GM21390 (cell line): ENCODE results near the gene CXCL6.

Source experiments
- ATAC-seq: cut with Tn5 transposase; IDR thresholded peaks from one replicate; pipeline ENCODE4 v1.9.1; 2021; ENCODE audit not compliant: unreplicated experiment

The CXCL6 gene

DNA sequence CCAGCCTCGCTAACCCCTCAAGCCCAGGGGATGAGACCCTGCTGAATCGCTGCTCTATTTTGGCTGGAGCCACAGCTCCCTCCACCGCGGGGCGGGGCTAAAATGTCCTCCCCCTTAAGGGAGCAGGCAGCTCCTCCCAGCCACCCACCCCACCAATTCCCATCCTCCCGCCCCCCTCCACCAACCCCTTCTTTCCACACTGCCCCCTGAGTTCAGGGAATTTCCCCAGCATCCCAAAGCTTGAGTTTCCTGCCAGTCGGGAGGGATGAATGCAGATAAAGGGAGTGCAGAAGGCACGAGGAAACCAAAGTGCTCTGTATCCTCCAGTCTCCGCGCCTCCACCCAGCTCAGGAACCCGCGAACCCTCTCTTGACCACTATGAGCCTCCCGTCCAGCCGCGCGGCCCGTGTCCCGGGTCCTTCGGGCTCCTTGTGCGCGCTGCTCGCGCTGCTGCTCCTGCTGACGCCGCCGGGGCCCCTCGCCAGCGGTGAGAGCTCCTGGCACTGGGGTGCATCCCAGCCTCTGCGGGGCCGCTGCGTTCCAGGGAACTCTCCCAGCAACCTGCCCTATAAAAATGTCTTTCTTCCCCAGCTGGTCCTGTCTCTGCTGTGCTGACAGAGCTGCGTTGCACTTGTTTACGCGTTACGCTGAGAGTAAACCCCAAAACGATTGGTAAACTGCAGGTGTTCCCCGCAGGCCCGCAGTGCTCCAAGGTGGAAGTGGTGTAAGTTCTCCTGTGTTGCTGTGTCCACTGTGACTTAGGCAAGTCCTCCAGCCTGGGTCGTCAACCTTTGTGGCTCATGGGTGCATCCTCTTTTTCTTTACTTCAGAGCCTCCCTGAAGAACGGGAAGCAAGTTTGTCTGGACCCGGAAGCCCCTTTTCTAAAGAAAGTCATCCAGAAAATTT, at the start of gene CXCL6:
TSS of gene CXCL6 (plus strand) at position 306 of the 907 bp plus-strand sequence. CDS start at position 379, 73 bp downstream.
- no peak for ATAC-seq

DNA sequence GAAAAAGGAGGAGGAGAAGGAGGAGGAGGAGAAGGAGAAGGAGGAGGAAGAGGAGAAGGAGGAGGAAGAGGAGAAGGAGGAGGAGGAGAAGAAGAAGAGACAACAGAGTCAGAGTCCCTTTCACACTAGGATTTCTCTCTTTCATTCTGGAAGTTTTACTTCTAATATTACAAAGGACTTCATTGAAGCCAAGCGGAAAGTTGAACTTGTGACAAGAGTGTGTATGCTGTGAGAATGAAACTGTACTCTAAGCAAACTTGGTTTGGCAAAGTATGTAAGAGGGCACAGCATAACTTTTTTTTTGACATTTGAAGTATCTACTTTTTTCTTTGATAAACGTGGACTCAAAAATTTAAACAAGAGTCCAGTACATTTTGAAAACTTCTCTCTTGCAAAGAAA, 48.1 kb upstream of the CXCL6 start:
- no peak for ATAC-seq

DNA sequence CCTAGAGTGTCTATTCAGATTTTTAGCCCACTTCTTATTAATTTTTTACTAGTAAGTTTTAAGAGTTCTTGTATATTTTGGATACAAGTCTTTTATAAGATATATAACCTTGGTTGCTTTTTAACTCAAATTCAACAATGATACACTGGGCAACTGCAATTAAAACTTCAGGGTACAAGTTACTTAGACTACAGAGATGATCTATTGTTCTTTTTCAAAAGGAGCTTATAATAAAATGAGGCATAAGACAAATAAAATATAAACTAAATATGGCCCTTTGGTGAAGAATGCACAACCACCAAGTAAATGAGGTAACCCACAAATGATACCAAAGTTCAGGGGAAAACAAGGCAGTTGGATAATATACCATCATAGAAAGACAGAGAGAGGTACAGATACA, 37.6 kb upstream of the CXCL6 start:
- no peak for ATAC-seq

DNA sequence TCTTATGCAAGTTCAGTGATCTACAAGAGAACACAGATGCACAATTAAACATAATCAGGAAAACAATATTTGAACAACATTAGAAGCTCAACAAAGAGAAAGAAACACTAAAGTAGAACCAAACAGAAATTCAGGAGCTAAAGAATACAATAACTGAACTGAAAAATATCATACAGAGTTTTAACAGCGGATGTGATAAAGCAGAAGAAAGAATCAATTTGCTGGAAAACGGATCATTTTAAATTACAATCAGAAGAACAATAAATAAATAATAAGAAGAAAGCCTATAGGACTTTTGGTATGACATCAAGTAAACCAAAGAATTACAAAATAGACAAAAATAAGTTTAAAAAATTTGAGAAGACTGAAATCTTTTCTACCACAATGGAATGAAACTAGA, 36.3 kb upstream of the CXCL6 start:
- no peak for ATAC-seq

DNA sequence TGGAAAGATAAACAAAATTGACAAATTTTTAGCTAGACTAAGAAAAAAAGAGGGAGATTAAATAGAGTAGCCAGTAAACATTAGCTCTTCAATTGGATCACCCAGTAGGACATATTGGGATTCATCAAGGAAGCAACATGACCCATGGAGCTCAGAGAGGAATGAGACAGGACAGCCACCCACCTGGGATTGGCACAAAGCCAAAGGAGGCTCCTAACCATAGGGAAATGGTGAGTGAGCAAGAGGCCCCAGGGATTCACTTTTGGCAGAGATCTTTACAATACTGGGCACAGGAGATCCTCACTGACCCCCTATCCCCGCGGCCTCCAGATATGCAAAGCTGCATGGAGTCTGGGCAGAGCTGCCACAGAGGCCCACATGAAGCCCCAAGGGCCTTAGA, 34.8 kb upstream of the CXCL6 start:
- ATAC-seq: no peak

DNA sequence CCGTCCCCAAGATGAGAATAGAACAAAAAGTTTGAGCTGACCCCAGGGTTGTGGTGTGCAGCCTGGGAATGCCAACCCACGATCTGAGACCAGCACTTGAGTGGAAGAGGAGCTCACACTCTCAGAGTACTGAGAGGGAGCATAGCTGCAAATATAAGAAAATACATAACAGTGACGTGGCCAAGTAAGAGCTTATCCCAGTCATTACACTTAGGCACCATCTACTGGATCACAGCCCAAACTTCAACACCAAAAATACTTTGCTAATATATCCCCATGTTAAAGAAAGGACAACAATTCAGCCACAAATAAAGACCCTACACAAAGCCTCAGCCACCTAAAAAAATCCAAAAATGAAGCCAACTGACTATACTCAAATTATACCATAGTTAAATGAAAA, 33.3 kb upstream of the CXCL6 start:
- no peak for ATAC-seq

DNA sequence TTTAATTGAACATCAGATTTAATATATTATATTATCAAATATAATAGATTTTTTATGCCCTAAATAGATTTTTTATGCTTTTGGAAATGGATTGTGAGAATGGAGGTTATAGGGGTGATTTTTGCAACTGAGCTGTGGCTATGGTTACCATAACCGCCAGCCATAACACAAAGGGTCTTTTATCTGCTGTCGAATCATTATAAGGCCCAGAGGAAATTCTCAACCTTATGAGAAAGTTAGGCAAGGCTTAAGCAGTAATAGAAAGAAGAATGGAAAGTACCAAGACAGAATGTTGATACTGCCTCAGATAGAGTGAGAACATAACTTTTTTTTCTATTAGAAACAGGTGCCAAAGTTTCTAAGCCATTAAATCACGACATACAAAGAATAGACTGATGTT, 26.3 kb upstream of the CXCL6 start:
- no peak for ATAC-seq

DNA sequence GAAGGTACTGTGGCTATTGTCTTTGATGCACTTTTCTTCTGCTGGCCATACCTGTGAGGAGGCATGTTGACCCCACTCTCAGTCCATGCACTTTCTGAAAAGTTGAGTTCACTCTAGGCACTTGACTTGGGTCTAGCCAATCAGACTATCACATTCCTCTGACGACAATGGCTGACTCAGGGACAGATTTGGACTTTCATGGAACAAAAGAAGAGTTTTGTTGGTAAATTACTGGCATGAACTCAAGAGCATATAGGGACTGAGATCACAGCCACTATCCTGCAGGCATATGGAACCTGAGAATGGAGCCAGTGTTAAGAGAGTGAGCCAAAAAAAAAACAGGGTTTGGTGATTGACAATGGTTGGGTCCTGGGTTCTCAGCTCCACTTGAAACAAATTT, 24.6 kb upstream of the CXCL6 start:
- no peak for ATAC-seq

DNA sequence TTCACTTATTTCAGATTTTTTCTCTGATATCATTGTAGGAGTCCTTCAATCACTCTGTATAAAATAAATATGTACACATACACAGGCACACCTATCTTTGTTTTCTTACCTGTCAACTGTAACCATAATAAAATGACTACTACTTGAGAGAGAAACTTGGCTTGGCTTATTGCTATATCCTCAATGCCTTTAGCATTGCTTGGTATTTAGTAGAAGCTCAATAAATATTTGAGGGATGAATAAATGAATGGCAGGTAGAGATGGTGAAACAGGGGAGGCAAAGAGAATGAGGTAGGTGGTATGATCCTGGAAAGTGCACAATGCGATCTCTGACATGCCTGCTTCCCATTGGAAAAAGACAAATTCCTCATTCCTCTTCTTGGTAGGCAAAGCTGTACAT, 21.8 kb upstream of the CXCL6 start:
- no peak for ATAC-seq

DNA sequence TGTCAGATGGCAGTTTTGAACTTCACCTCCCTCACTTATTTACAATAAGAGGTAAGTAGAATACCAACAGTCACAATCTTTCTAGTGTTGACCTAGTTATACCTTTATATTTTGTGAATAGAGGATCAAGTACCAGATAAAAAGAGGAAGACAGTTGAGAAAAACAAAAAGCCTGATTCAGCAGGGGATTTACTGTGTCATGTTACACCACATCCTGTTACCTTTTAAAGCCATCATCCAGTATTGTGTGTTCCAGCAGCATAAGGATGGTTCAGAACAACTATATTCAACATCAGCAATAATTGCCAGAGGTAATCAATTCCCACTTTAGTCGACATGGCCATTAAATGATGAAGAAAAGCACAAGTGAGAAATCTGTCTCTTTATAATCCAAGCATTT, 21.3 kb upstream of the CXCL6 start:
- ATAC-seq: no peak

DNA sequence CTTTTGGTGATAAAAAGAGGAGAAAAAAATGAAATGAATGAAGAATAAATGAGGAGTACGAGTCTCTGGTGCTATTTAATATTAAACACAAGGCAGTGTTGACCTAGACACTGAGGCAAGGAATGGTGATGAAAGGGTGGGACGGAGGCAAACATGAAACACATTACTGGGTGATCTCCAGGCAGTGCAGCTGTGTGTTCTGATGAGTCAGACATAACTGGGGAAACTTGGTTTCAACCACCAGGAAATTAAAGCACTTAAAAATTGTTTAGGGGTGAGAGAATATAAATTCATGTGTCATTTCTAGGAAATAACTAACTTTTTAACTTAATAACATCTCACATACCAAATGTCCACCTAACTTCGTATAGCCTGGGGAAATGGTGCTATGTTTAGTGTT, 19.7 kb upstream of the CXCL6 start:
- ATAC-seq: no peak

DNA sequence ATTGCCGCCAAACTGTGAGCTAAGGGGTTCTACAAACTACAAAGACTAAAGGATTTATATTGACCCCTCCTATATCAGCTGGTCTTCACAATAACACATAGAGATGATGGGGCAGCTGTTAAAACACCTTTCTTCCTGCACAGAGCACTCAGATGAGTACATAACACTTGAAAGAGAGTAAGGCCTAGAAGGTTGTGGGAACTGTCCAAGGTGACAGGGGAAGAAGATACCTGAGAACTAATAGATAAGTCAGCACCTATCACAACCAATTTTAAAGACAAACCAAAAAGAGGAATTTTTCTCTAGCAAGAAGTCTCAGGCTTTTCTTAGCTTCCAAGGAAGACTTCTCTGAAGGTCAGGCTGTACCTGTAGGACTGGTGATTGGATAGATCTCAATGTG, 19.1 kb upstream of the CXCL6 start:
- ATAC-seq: no peak

DNA sequence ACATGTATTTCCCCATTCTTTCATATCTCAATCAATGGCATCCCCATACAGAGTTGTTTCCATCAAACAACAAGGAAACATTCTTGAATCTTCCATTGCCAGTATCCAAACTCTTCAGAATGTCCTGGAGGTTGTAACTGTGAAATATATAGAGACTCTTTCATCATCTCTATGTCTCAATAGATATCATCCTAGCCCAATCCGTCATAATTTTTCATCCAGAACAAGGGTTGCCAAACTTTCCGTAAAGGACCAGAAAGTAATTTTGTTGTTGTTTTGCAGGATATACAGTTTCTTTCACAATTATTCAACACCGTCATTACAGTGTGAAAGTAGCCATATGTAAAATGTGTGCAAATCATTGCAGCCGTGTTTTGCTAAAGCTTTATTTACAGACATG, 15.2 kb upstream of the CXCL6 start:
- no peak for ATAC-seq

DNA sequence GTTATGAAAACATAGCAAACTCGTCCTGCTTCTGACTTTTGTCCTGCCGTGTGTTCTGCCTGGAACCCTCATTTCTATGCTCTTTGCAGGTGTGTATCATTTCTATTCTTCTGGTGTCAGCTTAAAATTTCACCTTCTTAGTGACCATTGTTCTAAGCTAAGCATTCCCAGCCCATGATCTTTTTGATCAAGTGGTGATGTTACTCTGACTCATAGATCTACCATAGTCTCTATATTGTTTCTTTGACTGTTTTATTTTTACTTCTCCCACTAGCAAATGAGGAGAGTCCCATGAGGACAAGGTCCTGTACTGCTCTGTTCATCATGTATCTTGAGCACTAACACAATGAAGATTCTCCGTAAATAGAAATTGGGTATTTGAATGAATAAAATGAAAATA, 14.1 kb upstream of the CXCL6 start:
- ATAC-seq: no peak

DNA sequence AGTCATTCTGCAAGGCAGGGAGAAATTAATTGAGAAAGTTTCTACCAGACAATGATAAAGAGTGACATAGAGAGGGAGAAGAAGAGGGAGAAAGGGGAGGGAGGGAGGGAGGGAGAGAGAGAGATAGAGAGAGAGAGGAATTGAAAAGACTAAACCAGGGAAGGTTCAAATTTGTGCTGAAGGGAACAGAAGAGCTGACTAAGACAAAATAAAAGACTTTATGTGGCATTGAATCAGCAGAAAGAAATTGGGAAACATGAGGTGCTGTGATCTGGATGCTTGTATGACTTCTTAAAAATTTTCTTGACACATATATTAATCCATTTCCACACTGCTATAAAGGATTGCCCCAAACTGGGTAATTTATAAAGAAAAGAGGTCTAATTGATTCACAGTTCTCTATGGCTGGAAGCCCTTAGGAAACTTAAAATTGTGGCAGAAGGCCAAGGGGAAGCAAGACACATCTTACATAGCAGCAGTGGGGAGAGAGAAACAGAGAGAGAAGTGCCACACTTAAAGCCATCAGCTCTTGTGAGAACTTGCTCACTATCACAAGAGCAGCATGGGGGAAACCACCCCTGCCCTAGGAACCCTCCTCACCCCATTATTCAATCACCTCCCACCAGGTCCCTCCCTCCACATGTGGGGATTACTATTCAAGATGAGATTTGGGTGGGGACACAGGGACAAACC, 13.5 kb upstream of the CXCL6 start:
- ATAC-seq: no peak

DNA sequence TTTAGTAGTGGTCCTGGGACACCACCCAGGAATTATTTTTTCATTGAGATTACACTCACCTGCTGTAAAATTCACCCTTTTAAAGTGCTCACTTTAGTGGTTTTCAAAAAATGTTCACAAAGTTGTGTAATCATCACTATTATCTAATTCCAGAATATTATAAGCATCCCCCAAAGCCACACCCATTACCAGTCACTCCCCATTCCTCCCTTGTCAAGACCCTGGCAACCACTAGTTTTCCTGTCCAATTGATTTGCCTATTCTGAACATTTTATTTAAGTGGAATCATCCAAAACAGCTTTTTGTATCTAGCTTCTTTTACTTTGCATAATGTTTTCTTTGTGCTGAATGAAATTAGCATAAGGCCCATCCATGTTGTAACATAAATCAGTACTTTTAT, 12.7 kb upstream of the CXCL6 start:
- ATAC-seq: no peak

DNA sequence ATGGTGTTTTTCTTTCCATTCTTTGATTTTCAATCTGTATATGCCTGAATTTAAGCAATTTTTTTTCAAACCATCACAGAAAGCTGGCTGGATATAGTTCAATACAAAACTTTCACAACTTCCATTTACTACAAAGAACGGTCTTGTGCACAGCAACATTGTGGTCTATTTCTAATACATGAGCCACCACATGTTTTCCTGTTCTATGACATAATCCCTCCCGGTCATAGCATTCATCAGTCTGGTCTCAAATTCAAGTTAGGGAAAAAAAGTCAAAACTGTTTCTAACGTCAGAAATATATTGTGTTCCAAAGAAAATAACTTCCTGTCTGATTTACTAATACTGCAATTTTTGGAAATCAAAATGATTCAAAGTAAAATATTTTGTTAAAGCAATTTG, 7.5 kb upstream of the CXCL6 start:
- ATAC-seq: no peak

DNA sequence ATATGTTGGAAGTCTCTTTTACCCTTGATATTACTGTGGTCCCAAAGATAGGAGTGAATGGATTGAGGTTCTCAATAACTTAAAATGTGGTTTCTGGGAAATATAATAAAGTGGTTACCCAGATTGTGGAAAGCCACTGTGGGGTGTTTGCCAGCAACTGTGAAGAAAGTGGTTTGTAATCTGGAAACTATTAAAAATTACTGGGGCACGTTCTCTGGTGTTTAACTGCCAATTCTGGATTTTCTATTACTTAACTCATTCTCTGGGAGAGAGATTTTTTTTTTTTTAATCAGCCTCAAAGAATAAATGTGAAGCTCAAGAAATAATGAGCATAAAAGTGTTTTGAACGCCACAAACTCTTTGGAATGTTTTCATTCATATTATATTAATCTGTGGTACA, 4.9 kb upstream of the CXCL6 start:
- no peak for ATAC-seq

DNA sequence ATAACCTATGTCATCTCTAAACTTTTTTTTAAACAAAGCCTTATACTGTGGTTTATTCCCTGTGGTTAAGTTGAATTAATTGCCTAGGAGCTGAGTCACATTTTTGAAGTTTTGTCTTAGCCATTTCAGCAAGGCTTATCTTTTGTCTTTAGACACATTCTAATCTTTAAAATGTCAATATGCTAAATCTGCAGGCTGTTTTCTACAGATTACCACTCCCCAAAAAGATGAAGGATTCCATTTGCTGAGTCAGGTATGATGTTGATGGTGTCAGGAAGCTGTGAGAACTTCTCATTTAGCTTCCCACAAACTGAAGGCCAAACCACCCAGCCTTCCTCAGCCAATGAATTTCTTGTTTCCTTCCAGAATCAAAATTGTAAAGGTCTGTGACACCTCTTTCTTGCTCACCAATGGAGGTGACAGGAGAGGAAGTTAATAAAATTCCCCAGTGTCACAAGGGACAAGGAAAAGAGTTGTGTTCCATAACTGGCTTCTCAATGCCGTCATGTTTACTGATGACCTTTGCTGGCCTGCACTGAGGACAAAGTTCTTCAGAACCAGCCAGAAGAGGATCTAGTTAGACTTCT, 3.7 kb upstream of the CXCL6 start:
- ATAC-seq: no peak

DNA sequence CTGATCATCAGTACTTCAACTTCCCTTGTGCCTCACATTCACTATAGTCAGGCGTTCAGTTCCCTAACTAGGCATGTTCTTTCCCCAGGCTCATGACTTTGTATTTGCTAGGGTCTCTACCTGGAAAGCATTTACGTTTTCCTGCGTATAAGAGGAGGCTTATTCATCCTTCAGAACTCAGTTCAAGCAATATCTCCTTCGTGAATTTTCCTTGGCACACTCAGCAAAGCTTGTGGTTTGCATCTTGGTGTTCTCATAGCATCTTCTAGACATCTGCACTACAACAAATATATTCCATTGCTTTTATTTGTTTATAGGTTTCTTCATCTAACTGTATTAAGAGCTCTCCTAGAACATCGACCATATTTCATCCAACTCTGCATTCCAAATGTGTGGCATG, 2.6 kb downstream of the CXCL6 start:
- no peak for ATAC-seq

DNA sequence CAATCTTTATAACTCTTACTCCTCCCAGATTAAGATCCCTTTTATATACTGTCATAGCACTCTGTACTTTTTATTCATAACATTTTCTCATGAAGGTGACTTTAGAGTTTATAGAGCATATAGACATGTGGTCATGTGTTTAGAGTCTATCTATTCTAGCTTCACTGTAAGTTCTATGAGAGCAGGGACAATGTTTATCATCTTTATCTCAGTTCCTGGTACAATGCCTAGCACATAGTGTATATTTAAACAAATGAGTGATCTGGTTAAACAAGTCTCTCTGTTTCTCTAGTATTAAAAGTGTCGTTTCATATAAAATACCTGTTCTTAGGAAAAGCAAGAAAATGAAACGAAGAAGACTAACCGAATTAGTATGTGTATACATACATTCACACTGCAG, 3.2 kb downstream of the CXCL6 start:
- no peak for ATAC-seq

DNA sequence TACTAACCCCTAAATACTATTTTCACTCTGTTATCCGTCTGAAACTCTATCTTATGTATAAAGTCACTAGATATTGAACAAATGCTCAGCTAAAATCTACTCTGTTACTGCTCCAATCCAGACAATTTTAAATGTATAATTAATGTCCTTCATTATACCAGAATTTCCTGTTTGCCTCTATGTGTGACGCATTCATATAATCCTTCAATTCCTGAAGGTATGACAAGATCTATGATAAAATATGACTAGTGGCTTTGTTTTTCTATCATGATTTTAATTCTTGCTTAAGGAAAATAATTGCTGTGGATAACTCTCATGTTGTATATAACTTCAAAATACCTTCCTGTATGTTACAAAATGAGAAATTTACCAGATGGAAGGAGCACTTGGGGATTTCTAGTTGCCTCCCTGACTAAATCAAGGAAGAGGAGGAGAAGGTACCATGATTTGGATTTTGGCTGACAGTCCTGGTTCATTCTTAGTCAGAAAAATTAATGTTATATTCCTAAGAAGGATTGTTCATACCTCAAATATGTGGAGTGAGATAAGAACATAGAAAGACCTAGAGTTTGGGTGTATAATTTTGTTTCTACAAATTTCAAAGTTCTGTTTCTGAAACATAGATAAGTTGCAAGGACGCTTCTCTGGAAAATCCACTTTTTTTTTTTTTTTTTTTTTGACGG, 4.9 kb downstream of the CXCL6 start:
- no peak for ATAC-seq
